HFFc6 (cell line): Measurements from ENCODE around the gene ALDH1A1. TPM values are rescaled to one million over a fixed set of nuclear protein-coding genes. Genes with fewer than 3 reads are reported as not detected.
A peak's percentile ranks its signal among the peaks of the same experiment; 100 is the strongest.

ENCODE experiments used
- DNase-seq: peaks from one replicate; pipeline ENCODE4 v3.0.0-alpha.2; 2018
- H3K27ac Mint-ChIP-seq: 2 replicates; pipeline ENCODE4 v1.8.0; 2020; ENCODE audit warnings: mild to moderate bottlenecking, mixed read lengths
- H3K27me3 Mint-ChIP-seq: 2 replicates; pipeline ENCODE4 v1.8.0; 2021; ENCODE audit warnings: mild to moderate bottlenecking, moderate library complexity, mixed read lengths; ENCODE audit not compliant: insufficient read depth
- H3K36me3 Mint-ChIP-seq: 2 replicates; pipeline ENCODE4 v1.8.0; 2021; ENCODE audit warnings: low read depth, mixed read lengths
- H3K4me1 Mint-ChIP-seq: 2 replicates; pipeline ENCODE4 v1.8.0; 2020; ENCODE audit warnings: low read depth, mixed read lengths
- H3K4me3 Mint-ChIP-seq: 2 replicates; pipeline ENCODE4 v1.8.0; 2020; ENCODE audit warnings: mild to moderate bottlenecking, moderate library complexity, mixed read lengths
- H3K9me3 Mint-ChIP-seq: 2 replicates; pipeline ENCODE4 v1.8.0; 2020; ENCODE audit warnings: mild to moderate bottlenecking, mixed read lengths
- CTCF ChIP-seq: fragments of 200-600 bp; sonication (generic); IDR thresholded peaks from 2 replicates; pipeline ENCODE4 v1.5.0; 2021; ENCODE audit warnings: antibody characterized with exemption, mild to moderate bottlenecking
- total RNA-seq, 6 experiments: library from RNA; stranded (reverse); fragmentation: NEBNext Ultra II Directional; extraction: Animal tissue kit (Norgen Biotek cat#: 25700); gene quantifications; 2 replicates in 1 of 6; 3 replicates in 5 of 6; pipeline ENCODE4 v1.2.3, GENCODE V29; 2021

ALDH1A1 gene
- total RNA-seq, 6 experiments from 2014 or later = 166 to 720 (median 656) TPM

- Mint-ChIP-seq H3K4me1 (peaks cover 45% of the 10 kb centered on the region), H3K27ac (no peak overlapping the region), H3K27me3 (peaks cover 6% of the 10 kb centered on the region), H3K4me3 (no peak overlapping the region), H3K9me3 (no peaks in the 10 kb centered on the region), H3K36me3 (peaks cover 13% of the 10 kb centered on the region; the same call in 1 of the 2 replicates)
- TF ChIP-seq CTCF = no peak
- no peak for DNase-seq
Measured at GRCh38 chr9:72880821-72881220, 72.0 kb downstream of the ALDH1A1 start.

GRCh38 chr9:72875221-72875620 lies 77.6 kb downstream of the ALDH1A1 start:
- no peak overlapping the region for H3K4me3 Mint-ChIP-seq
- no peak for TF ChIP-seq CTCF
- H3K27ac Mint-ChIP-seq = no peak overlapping the region
- H3K27me3 Mint-ChIP-seq = no peaks in the 10 kb centered on the region
- H3K4me1 Mint-ChIP-seq = peaks cover 56% of the 10 kb centered on the region
- no peaks in the 10 kb centered on the region for H3K9me3 Mint-ChIP-seq
- no peak for DNase-seq
- H3K36me3 Mint-ChIP-seq = peaks cover 13% of the 10 kb centered on the region; the same call in 1 of the 2 replicates

- Mint-ChIP-seq H3K27ac (no peak overlapping the region), H3K27me3 (no peaks in the 10 kb centered on the region), H3K9me3 (no peaks in the 10 kb centered on the region), H3K4me3 (no peak overlapping the region), H3K4me1 (peaks cover 56% of the 10 kb centered on the region), H3K36me3 (peaks cover 13% of the 10 kb centered on the region; the same call in 1 of the 2 replicates)
- no peak for TF ChIP-seq CTCF
- no peak for DNase-seq
Measured at GRCh38 chr9:72874344-72874743, 78.5 kb downstream of the ALDH1A1 start.

- Mint-ChIP-seq H3K27me3 (no peaks in the 10 kb centered on the region), H3K4me1 (peaks cover 56% of the 10 kb centered on the region), H3K9me3 (no peaks in the 10 kb centered on the region), H3K4me3 (no peak overlapping the region), H3K27ac (no peak overlapping the region), H3K36me3 (peaks cover 5% of the 10 kb centered on the region; the same call in 1 of the 2 replicates)
- TF ChIP-seq CTCF = no peak
- no peak for DNase-seq
Measured at GRCh38 chr9:72873456-72873855, 79.4 kb downstream of the ALDH1A1 start.

GRCh38 chr9:72872718-72873117 lies 80.1 kb downstream of the ALDH1A1 start:
- no peak for DNase-seq
- no peak for TF ChIP-seq CTCF
- Mint-ChIP-seq H3K27ac (no peak overlapping the region), H3K27me3 (no peaks in the 10 kb centered on the region; the same call in 1 of the 2 replicates), H3K4me3 (no peak overlapping the region), H3K9me3 (no peaks in the 10 kb centered on the region), H3K4me1 (peaks cover 56% of the 10 kb centered on the region), H3K36me3 (no peaks in the 10 kb centered on the region; the same call in 1 of the 2 replicates)

- H3K27ac Mint-ChIP-seq = peak overlapping the region; percentile 40; the same call in 1 of the 2 replicates
- H3K4me1 Mint-ChIP-seq = peaks cover 50% of the 10 kb centered on the region
Measured at GRCh38 chr9:72871685-72872084, 81.2 kb downstream of the ALDH1A1 start.

More at GRCh38 chr9:72871685-72872084, 81.2 kb downstream of the ALDH1A1 start:
- TF ChIP-seq CTCF = peak; percentile 89
- Mint-ChIP-seq H3K9me3 (no peaks in the 10 kb centered on the region), H3K4me3 (peak overlapping the region; percentile 66), H3K36me3 (no peaks in the 10 kb centered on the region), H3K27me3 (no peaks in the 10 kb centered on the region; the same call in 1 of the 2 replicates)
- peak; percentile 12 for DNase-seq
